GM13977 (cell line): ENCODE results near the gene RCVRN.

Experiments
- DNase-seq: peaks from one replicate; pipeline ENCODE4 v3.0.0; 2012; ENCODE audit warnings: low spot score
- CTCF ChIP-seq: IDR thresholded peaks from 2 replicates; pipeline ENCODE4 v1.5.1; 2012; ENCODE audit warnings: mild to moderate bottlenecking, control low read depth; ENCODE audit not compliant: insufficient read depth; ENCODE audit errors: extremely low read depth, missing control alignments
- in situ Hi-C: fragments of 300-500 bp; cut with MboI; formaldehyde crosslinking; loops from one replicate; pipeline ENCODE4 v1.12.0; 2022; ENCODE audit warnings: low sequenced_read_pairs, low pct_unique_long_range_greater_than_20kb, mixed read lengths, inconsistent platforms; ENCODE audit not compliant: unreplicated experiment

Gene RCVRN

GRCh38 chr17:9868552-9868951 is 36.5 kb downstream of the RCVRN start:
- DNase-seq = no peak
- in situ Hi-C loops = no loop called here
- TF ChIP-seq CTCF = no peak

- in situ Hi-C loops = no loop called here
- DNase-seq = no peak
- TF ChIP-seq CTCF = no peak
Observed at GRCh38 chr17:9865586-9865985, 39.5 kb downstream of the RCVRN start.

DNA sequence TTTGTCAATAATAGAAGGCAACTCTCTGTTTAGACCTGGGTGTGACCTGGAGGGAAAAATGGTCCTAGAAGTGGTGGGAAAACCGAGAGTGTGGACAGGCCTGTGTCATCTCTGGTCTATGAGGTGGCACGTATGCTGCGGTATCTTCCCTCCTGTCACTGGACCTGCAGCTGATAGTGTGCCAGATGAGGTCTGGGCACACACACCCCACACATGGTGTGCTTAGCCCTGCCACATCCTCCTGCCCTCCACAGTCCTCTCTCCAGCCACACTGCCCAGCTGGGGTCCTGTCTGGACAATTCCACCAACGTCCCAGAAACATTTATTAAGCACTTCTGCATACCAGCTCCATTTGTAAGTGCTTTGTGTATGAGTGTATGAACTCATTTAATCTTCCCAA is 42.1 kb downstream of the RCVRN start:
- in situ Hi-C loops = no loop called here
- no peak for TF ChIP-seq CTCF
- no peak for DNase-seq

- no peak for DNase-seq
Observed at GRCh38 chr17:9862220-9862619, 42.9 kb downstream of the RCVRN start.

GRCh38 chr17:9860851-9861250 is 44.2 kb downstream of the RCVRN start:
- DNase-seq = no peak
- in situ Hi-C loops = no loop called here
- TF ChIP-seq CTCF = no peak

More at GRCh38 chr17:9862220-9862619, 42.9 kb downstream of the RCVRN start:
- TF ChIP-seq CTCF = no peak
- in situ Hi-C loops = no loop called here

- no peak for TF ChIP-seq CTCF
- in situ Hi-C loops = no loop called here
Observed at GRCh38 chr17:9859781-9860180, 45.3 kb downstream of the RCVRN start.

GRCh38 chr17:9855036-9855435 is 50.0 kb downstream of the RCVRN start:
- DNase-seq = no peak
- in situ Hi-C loops = no loop called here
- no peak for TF ChIP-seq CTCF

More at GRCh38 chr17:9859781-9860180, 45.3 kb downstream of the RCVRN start:
- no peak for DNase-seq
